NCI-H226 (cell line): ENCODE data around the gene VPS9D1.
"Not testable (repeated sequence)": the region's sequence is repeated elsewhere in the genome, so short reads cannot be mapped to it uniquely, and the experiment has no call there.

Source experiments
- DNase-seq: peaks from one replicate; pipeline ENCODE4 v3.0.0-alpha.2; 2015

The VPS9D1 gene

GRCh38 chr16:89709166-89709565, 11.5 kb downstream of the VPS9D1 start:
- DNase-seq = no peak

- DNase-seq = no peak
These were observed 12.2 kb downstream of the VPS9D1 start for GRCh38 chr16:89708481-89708931.

- no peak for DNase-seq
These were observed 13.0 kb downstream of the VPS9D1 start for GRCh38 chr16:89707695-89708094.

- DNase-seq = no peak
These were observed 14.0 kb downstream of the VPS9D1 start for GRCh38 chr16:89706518-89707260.

GRCh38 chr16:89705006-89705405, 15.7 kb downstream of the VPS9D1 start:
- no peak for DNase-seq

GRCh38 chr16:89704281-89704680, 16.4 kb downstream of the VPS9D1 start:
- DNase-seq = no peak

GRCh38 chr16:89701425-89702406, 19.0 kb downstream of the VPS9D1 start, which contains the start of gene SPATA2L:
TSS of gene SPATA2L (minus strand) at chr16:89701705. CDS start at chr16:89701232, 473 bp downstream.
- peak; percentile 89 for DNase-seq

- peak; percentile 57 for DNase-seq
These were observed 19.9 kb downstream of the VPS9D1 start for GRCh38 chr16:89700649-89701424.

- DNase-seq = peak; percentile 97
These were observed 20.5 kb downstream of the VPS9D1 start for GRCh38 chr16:89700100-89700648.

GRCh38 chr16:89699629-89700099, 21.0 kb downstream of the VPS9D1 start:
- not testable (repeated sequence) for DNase-seq

GRCh38 chr16:89698717-89699116, 22.0 kb downstream of the VPS9D1 start:
- not testable (repeated sequence) for DNase-seq

GRCh38 chr16:89697616-89698331, 22.9 kb downstream of the VPS9D1 start:
- no peak for DNase-seq

GRCh38 chr16:89697161-89697615, 23.5 kb downstream of the VPS9D1 start:
- no peak for DNase-seq

- no peak for DNase-seq
These were observed 24.0 kb downstream of the VPS9D1 start for GRCh38 chr16:89696670-89697128.

- no peak for DNase-seq
These were observed 24.6 kb downstream of the VPS9D1 start for GRCh38 chr16:89695875-89696669.

GRCh38 chr16:89695086-89695874, 25.4 kb downstream of the VPS9D1 start:
- DNase-seq = no peak

GRCh38 chr16:89694784-89695085, 26.0 kb downstream of the VPS9D1 start:
- DNase-seq = not testable (repeated sequence)

- DNase-seq = no peak
These were observed 26.5 kb downstream of the VPS9D1 start for GRCh38 chr16:89693931-89694783.

- no peak for DNase-seq
These were observed 27.4 kb downstream of the VPS9D1 start for GRCh38 chr16:89693289-89693731.
